Measurements from ENCODE around the gene NOTO.
A peak's percentile ranks its signal among the peaks of the same experiment; 100 is the strongest.
"Not testable (repeated sequence)": the region's sequence is repeated elsewhere in the genome, so short reads cannot be mapped to it uniquely, and the experiment has no call there.

The NOTO gene

DNA sequence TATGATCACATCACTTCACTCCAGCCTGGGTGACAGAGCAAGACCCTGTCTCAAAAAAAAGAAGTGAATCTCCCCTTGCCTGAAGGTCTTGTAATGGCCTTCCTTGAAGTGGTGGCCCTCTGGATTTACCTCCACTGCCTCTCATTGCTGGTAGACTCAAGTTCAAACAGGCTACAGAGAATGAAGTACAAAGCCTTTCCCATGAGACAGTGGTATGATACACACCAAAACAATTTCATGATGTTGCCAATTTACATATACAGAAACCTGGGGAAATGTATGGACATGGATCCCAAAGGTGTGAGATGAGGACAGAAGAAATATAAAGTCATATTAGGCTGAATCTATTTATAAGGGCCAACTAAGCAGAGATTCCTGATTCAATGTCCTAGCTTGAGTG, 4.8 kb upstream of the NOTO start:
- no peak for DNase-seq

DNA sequence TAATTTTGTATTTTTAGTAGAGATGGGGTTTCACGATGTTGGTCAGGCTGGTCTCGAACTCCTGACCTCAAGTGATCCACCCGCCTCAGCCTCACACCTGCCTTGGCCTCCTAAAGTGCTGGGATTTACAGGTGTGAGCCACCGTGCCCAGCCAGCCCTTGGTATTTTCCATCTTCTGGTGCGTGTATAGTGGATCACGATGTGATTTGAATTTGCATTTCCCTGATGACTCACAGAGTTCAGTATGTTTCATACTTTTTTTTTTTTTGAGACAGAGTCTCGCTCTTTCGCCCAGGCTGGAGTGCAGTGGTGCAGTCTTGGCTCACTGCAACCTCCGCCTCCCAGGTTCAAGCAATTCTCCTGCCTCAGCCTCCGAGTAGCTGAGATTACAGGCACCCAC, 2.1 kb upstream of the NOTO start:
- not testable (repeated sequence) for DNase-seq

DNA sequence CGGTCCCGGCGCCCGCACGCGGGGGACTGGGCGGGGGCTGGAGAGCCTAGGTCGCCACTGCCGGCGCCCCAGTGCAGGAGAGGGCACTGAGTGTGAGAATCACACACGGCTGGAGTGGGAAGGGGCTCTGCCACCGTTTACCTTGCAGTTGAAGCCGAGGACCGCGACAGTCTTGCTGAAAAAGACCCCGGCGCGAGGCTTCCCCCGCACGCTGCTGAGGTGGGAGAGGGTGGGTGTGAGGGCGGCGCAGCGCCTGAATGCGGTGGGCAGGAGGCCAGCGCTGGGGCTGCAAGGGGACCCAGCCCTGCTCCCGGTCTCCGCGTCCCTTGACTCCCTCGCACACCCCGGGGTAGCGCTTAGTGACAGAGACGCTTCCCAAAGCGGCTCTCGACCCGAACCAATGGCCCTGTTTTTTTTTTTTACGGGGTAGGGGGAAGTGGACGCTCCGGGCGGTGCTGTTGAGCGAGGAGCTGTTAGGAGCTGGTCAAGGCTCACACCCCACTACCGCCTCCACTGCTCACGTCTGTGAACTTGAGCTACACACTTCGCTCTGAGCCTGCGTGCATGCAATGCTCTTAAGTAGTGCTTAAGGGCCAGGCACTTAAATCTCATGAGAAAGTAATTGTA, 794 bp downstream of the NOTO start:
- no peak for DNase-seq

DNA sequence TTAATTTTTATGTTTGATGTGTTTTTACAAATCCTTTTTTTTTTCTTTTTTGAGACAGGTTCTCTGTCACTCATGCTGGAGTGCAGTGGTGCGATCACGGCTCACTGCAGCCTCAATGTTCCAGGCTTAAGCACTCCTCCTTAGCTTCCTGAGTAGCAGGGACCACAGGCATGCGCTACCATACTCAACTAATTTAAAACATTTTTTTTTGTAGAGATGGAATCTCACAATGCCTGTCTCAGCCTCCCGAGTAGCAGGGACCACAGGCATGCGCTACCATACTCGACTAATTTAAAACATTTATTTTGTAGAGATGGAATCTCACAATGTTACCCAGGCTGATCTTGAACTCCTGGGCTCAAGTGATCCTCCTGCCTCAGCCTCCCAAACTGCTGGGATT, 3.2 kb downstream of the NOTO start:
- DNase-seq, result no peak

DNA sequence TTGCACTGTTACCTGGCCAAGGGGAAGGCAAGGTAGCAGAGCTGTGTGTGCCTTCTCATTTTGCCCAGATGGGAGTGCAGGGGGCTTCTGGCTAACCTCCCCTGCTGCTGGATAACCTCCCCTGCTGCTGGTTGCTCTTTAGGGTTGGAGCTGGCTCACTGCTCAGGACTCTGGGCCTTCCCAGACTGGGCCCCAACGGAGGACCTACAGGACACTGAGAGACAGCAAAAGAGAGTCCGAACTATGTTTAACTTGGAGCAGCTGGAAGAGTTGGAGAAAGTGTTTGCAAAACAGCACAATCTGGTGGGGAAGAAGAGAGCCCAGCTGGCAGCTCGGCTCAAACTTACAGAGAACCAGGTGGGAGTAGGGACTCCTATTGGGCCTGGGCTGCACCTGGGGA, 5.9 kb downstream of the NOTO start:
- no peak for DNase-seq

DNA sequence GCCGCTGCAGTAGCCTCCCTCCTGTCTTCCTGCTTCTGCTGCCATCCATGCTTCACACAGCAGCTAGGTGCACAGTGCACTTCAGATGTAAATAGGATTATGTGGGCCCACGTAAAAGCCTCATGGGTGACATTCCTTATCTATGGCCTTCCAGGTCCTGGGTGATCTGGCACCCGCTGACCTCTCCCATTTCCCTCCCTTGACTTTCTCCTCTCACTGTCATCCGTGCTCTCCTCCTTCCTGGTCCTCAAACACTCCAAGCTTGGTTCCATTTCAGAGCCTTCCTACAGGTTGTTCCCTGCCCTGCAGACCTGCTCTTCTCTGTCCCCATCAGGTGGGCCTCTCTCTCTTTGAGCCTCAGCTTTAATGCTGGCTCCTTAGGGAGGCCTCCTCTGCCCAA, 7.6 kb downstream of the NOTO start:
- no peak for DNase-seq

DNA sequence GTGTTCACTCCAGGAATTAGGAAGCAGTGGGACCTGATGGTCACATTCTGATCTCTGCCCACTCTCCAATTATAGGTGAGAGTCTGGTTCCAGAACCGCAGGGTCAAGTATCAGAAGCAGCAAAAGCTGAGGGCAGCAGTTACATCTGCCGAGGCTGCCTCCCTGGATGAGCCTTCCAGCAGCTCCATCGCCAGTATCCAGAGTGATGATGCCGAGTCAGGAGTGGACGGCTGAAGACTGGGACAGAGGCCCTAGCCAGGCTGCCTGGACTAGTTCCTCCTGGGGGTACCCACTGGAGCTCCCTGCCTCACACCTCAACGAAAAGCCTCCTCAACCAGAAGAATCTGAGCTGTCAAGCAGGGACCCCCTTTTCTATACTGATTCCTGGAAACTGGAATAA, 8.3 kb downstream of the NOTO start:
- DNase-seq, result no peak

DNA sequence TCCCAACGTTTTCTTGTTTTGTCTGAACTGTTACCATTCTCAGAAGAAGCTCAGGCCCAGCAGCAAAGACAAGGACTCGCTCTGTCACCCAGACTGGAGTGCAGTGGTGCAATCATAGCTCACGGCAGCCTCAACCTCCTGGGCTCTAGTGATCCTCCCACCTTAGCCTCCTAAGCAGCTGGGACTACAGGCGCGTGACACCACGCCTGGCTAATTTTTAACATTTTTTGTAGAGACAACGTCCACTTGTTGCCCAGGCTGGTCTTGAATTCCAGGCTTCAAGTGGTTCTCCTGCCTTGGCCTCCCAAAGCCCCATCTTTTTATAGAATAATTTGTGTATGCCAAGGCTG, 9.7 kb downstream of the NOTO start:
- DNase-seq, result no peak

DNA sequence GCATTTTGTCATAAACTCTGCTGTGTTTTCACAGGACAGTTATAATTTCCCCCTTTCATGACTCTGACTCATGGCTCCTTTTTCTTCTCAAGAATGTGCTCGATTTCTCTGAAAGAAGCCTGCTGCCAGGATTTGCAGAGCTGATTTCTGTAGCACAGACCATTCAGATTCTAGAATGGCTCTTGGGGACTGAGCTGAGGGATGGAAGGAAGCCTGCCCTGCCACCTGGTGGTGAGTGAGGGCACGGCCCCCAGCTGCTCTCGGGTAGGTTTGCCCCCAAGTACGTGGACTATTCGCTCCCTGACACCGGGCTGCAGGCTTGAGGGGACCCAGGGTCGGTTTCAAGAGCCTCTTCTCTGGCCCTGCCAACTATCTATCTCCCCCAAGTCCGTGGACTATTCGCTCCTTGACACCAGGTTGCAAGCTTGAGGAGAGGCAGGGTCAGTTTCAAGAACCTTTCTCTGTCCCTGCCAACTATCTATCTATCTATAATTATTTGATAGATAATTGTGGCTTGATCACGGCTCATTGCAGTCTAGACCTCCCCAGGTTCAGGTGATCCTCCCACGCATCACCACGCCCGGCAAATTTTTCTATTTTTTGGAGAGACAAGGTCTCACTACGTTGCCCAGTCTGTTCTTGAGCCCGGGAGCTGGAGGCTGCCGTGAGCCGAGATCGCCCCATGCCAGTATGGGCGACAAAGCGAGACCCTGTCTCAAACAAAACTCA, 10.2 kb downstream of the NOTO start:
- peak in 53 of 58 donors; percentile 3 to 79 (median 32) for DNase-seq

DNA sequence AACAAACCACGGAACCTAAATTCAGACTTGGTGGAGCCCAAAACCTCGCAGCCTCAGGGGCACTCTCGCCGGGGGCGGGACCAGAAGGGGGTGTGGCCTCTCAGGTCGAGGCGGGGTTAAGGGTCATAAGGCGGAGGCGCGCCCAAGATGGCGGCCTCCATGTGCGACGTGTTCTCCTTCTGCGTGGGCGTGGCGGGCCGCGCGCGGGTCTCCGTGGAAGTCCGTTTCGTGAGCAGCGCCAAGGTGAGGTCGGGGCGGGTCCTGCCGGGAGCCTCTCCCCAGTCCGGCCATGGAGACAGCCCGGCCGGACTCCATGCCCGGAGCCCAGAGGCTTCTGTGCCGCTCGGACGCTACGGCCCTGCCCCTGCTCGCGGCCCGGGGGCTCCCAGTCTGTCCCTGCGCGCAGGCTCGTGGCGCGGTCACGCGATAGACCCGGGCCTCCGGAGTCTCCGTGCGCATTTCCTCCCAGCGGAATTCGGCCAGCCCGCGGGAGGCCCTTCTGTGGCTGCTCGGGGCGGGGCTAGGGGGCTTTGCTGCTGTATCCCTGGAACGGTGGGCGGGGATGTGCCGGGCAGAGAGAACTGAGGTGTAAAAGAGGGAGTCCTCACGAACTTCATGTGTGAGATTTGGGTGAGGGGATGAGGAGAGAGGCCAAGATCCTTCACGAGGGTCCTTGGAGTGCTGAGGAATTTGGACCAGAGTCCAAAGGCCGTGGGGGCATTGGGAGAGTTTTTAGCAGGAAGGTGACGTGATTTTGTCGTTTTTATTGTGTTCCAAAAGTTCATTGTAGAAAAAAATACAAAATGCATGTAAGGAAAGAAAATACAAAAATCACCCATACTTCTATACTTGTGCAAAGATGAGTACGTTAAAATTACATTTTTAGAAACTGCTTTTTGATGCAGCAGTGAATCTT, 12.0 kb downstream of the NOTO start, which contains the start of gene SMYD5:
Gene SMYD5 (plus strand): TSS at position 126 of the 916 bp plus-strand sequence. CDS start 22 bp downstream, at position 148.
- DNase-seq, result peak in 57 of 58 donors; percentile 23 to 85 (median 72)

DNA sequence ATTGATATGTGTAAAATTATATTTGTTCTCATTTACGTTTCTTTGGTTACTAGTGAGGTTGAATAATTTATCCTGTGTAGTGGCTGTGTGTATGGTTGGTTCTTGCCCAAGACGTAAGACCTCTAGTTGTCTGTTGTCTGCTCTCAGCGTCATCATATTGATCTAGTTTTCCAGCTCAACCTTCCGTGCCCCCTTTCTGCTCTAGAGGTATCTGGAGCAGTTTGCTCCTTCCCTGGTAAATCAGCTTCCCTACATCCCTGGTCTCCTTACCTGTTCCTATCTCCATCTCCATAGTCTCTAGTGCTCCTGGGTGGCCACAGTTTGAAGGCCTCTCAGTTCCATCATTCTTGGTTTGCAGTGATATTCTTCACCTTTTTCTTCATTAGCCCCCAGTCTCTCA, 12.9 kb downstream of the NOTO start:
- DNase-seq, result no peak

DNA sequence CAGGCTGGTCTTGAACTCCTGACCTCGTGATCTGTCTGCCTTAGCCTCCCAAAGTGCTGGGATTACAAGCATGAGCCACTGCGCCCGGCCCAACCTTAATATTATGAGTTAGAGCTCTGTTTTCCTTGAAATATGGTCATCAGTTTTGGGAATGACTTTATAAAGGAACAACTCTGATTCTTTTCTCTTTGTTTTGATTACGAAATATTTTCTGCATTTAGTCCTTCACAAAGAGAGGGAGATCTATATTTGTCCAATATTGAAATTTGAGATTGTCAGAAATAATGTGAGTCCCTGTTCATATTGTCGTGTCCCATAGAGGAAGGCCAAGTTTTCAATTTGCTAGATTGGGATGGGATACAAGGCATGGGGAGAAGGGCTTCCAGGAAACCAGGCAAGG, 14.8 kb downstream of the NOTO start:
- no peak for DNase-seq

DNA sequence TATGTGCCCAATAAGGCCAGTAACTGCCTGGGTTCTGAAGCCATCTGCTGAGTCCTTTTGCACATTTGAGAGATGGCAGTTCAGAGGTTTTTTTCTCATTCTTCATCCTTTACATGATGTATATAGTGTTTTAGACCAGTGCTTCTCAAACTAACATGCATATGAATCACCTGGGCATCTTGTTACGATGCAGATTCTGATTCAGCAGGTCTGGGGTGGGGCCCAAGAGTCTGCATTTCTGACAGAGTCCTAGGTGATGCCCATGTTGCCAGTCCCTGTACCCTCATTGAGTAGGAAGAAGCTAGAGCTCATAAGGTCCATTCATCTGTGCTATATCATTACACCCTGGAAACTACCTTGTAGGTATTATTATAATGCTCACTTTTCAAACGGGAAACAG, 15.5 kb downstream of the NOTO start:
- no peak for DNase-seq

DNA sequence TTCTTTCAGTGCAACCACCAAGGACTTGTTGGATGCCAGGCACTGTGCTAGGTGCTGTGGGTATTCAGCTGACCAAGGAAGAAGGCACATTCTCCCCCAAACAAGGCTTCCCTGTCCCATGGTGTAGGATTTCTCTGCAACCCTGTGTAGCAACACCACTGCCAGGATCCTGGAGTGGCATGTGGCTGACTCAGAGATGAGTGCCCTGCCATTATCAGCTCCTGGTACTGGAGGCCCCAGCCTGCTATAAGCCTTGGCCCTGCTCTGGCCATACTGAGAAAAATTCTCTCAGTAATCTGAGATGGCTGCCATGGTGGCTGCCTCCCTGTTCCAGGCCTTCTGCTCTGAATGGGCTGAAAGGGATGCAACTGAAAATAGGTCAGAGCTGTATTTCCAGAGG, 15.9 kb downstream of the NOTO start:
- no peak for DNase-seq

DNA sequence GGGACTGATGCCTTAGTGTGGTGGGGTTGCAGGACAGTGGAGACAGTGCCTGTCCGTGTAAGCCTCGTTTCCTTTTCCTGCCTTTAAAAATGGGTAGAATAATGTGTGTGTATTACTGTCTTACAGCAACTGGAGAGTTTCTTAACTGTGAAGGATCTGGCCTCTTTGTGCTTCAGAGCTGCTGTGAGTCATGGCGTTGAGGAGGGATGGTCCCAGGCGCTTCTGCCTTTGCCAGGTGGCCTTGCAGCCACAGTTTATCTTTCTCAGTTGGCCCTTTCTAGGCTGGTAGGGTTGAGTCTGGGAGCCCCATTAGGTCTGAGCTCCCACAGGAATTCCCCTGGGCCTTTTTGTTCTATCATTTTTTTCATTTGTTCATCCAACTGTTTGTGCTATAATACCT, 21.4 kb downstream of the NOTO start:
- DNase-seq, result no peak

DNA sequence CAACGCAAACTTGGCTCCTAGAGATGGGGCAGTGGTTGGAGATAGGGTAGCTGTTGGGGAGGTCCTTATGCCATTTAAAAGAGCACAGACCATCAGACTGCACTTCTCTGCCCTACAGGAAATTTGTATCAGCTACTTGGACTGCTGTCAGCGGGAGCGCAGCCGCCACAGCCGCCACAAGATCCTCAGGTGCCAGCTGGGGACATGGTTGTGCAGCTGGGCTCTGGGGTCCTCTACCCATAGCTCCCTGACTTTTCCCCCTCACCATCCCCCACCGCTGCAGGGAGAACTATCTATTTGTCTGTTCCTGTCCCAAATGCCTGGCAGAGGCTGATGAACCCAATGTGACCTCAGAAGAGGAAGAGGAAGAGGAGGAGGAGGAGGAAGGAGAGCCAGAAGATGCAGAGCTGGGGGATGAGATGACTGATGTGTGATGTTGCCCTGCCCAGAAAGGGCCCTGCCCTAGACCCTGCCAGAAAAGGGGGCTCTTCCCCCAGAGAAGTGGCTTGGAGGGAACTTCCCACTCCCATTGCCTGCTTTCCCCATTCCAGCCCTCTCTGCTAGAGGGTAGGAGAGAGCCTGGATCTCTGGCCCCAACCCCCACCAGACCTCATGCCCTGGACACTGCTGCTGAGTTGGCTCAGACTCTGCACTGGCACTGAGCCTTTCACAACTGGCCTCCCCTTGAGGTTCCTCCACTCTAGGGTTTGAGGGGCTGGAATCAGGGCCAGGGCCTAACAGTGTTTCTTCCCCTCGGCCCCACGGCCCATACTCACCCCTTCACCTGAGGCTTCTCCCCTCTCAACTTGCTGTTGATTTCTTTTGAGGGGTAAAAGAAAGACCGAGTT, 23.4 kb downstream of the NOTO start:
- DNase-seq, result no peak

DNA sequence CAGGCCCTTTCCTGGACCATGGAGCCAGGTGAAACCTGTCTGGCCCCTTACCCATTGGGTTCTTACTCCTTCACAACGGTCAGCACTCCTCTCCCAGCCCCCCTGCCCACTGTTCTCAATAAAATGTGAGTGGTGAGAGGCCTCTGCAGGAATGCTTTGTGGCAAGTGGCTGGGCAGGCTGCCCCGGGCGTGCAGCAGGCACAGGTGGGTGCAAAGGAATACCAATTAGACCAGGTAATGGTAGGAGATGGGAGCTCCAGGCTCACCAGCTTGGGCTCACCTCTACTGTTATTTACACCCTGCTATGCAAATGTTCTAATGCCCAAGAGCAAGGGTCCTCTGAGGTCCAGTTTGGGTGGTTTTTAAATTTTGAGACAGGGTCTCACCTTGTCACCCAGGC, 24.7 kb downstream of the NOTO start:
- DNase-seq, result no peak

DNA sequence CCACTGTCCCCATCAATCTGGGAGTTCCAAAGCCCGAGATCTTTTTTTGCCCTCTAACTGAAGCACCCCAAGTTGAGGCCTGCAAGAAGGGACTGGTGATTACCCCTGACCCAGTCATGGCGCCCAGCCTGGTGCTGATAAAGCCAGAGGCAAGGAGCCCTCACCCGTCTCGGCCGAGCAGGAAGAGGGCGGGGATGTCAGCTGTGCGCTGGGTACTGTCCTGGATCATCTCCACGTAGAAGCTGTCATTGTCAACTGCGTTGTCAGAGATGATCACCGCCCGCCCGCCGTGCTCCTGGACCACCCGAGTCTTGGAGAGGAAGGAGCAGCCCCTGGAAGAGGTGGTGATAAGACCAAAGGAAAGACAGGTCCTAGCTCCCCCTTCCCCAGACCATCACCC, 26.3 kb downstream of the NOTO start:
- DNase-seq, result no peak

DNA sequence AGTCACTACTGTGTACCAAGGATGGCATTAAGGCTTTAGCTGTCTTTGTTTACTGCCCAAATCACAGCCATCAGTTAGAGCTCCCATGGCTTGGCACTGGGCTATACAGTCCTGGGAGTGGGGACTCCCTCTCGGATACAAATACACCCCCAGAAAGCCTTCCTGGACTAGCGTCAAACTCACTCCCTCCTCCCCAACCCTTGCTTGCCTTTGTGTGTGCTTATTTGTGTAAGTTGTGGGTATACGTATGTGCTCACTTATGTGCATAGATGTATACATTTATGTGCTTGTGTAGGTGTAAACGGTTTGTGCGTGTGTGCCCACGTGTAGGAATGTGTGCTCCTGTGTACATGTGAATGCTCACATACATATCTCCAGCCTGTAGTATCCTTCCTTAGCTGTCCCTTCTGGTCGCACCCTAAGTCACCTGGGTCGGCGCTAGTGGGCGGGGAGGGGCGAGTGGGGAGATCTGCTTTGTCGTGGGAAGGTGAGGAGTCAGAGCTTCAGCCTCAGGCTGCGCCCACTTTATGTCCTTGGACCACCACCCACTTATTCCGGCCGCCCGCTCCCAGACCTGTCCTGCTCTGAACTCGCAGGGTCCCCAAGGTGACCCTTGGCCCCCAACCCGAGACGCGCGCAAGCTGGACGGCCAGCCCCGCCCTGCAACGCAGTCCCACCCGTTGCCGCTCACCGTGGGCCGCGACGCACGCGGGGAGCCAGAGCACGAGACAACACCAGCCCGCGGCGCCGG, 30.2 kb downstream of the NOTO start:
- DNase-seq, result peak in 5 of 58 donors; percentile 32 to 75 (median 52)

DNA sequence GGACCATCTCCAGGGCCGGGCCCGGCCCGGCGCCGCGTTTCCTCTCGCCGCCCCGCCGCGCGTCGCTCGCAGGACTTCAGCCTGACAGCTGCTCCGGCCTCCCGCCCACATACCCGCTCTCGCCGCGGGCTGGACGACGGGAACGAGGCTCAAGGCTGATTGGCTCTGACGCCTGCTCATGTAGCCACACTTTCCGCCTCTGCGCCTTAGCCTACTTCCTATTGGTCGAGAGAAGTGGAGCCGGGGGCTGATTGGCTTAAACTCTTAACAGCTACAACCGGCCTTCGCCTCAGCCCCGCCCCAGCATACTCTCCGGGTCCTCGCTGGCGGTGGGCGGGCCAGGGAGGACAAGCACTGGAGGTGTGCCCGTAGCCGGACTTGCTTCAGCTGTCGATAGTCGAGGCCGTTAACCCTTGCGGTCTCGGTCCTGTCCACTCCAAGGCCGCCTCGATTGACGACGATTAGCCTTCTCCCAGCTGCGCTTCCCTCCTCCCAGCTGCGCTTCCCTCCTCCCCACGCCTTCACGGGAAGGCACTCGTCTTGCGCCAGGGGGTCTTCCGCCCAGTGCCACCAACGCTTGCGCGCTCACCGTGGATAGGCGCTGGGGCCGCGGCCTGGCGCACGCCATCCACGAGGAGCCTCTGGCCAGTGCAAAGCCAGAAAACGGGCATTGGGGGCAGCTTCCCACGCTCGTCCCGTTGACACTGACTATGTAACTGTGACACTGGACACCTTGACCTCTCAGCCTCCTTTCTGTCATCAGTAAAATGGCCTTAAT, 31.0 kb downstream of the NOTO start, which contains the start of gene PRADC1:
Gene PRADC1 (minus strand): TSS at position 86 of the 778 bp plus-strand sequence. CDS start 79 bp downstream, at position 7.
- DNase-seq, result peak; percentile 86 to 100 (median 99)
